ENCODE results near the gene MDM2.

- TF ChIP-seq TCF4 (CRISPR knock-in tag; IDR thresholded peaks at IDR 0.05; ENCODE audit: borderline replicate concordance) (no peak), SNAI2 (CRISPR knock-in tag; IDR thresholded peaks at IDR 0.05) (no peak), ZC3H10 (CRISPR knock-in tag; IDR thresholded peaks at IDR 0.05) (no peak), TOX (CRISPR knock-in tag; IDR thresholded peaks at IDR 0.05; ENCODE audit: borderline replicate concordance) (no peak), CSDC2 (CRISPR knock-in tag; IDR thresholded peaks at IDR 0.05) (no peak), ZNF8 (CRISPR knock-in tag; IDR thresholded peaks at IDR 0.05) (no peak), PATZ1 (CRISPR knock-in tag; IDR thresholded peaks at IDR 0.05; ENCODE audit: borderline replicate concordance) (no peak), TSHZ2 (CRISPR knock-in tag; IDR thresholded peaks at IDR 0.05) (no peak), CSRNP3 (CRISPR knock-in tag; IDR thresholded peaks at IDR 0.05) (no peak), RARB (CRISPR knock-in tag; IDR thresholded peaks at IDR 0.05) (no peak), ZFP3 (CRISPR knock-in tag; IDR thresholded peaks at IDR 0.05) (no peak)
These were observed 55.3 kb downstream of the MDM2 start for GRCh38 chr12:68863109-68863770.
